Fibroblast of mammary gland (primary cell): ENCODE measurements around the gene CHIC2.

Experiments used
- DNase-seq: peaks from one replicate; pipeline ENCODE4 v3.0.0-alpha.2; 2010; ENCODE audit warnings: low read depth
- H3K4me3 ChIP-seq: 2 replicates; pipeline ENCODE4 v1.5.1; 2011; ENCODE audit warnings: low read depth, mild to moderate bottlenecking, low read length, moderate library complexity; ENCODE audit not compliant: control insufficient read depth
- TF ChIP-seq, protein P1 (sequence below): conservative IDR thresholded peaks from 2 replicates; pipeline ENCODE4 v1.5.1; 2011; ENCODE audit warnings: low read depth, low read length, inconsistent platforms; ENCODE audit not compliant: control insufficient read depth, insufficient read depth

Gene CHIC2

DNA sequence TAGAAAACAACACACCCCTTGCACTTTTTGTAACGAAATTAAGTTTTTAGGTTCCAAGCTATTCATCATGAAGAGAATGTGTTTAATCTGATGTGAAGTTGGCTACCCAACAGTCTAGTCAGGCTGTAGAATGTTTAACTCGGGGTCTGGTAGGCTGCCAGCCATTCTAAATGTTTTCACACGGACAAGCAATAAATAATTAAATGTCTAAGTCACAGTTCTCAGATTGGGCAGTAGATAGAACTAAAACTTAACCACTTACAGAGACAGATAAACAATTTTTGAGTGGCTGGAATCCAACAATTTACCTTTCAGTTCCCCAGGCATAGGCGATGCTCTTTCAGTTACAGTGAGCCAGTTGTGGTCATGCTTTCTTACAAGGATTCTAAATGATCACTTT is 66.5 kb downstream of the CHIC2 start:
- DNase-seq: no peak
- no peak overlapping the region for H3K4me3 ChIP-seq
- TF ChIP-seq, protein P1, sequence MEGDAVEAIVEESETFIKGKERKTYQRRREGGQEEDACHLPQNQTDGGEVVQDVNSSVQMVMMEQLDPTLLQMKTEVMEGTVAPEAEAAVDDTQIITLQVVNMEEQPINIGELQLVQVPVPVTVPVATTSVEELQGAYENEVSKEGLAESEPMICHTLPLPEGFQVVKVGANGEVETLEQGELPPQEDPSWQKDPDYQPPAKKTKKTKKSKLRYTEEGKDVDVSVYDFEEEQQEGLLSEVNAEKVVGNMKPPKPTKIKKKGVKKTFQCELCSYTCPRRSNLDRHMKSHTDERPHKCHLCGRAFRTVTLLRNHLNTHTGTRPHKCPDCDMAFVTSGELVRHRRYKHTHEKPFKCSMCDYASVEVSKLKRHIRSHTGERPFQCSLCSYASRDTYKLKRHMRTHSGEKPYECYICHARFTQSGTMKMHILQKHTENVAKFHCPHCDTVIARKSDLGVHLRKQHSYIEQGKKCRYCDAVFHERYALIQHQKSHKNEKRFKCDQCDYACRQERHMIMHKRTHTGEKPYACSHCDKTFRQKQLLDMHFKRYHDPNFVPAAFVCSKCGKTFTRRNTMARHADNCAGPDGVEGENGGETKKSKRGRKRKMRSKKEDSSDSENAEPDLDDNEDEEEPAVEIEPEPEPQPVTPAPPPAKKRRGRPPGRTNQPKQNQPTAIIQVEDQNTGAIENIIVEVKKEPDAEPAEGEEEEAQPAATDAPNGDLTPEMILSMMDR: no peak

DNA sequence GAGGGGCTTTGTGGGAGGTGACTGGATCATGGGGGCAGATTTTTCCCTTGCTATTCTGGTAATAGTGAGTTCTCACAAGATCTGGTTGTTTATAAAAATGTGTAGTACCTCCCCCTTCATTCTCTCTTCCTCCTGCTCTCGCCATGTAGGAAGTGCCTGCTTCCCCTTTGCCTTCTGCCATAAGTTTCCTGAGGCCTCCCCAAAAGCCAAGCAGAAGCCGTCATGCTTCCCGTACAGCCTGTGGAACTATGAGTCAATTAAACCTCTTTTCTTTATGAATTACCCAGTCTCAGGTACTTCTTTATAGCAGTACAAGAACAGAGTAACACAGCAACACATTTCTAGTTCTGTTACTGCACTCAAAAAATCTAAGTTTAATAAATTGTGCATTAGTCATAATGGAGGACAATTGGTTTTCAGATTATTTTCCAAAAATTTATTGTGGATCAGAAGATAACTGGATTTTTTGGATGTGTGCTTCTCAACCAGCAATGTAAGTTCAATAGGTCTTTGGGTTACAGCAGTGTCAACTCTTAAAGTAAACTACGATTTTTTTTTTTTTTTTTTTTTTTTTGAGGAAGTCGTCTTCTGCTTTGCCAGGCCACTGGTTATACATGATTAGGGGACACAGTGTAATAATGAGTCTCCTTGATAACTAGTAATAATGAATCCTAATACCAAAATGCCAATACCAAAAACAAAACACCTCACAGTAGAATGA is 69.9 kb downstream of the CHIC2 start:
- H3K4me3 ChIP-seq: no peak overlapping the region
- DNase-seq: no peak
- TF ChIP-seq, protein P1: no peak

DNA sequence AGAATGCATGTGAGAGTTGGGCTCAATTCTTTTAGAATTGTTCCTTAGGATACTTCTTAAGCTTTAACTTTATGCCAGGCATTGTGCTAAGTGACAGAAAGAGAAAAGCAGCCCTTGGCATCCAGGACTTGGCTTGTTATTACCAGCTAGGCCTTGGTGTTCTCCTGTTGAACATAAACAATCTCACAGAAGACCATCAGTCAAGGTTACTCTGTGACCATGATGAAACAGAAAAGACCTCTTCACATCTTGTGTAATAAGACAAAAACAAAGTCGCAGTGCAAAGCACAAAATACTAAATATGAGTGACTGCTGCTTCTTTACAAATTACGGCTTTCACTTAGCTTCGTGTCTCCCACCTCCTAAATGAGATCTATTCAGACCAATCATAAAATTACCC is 71.6 kb downstream of the CHIC2 start:
- DNase-seq: no peak
- no peak overlapping the region for H3K4me3 ChIP-seq
- TF ChIP-seq, protein P1: no peak

DNA sequence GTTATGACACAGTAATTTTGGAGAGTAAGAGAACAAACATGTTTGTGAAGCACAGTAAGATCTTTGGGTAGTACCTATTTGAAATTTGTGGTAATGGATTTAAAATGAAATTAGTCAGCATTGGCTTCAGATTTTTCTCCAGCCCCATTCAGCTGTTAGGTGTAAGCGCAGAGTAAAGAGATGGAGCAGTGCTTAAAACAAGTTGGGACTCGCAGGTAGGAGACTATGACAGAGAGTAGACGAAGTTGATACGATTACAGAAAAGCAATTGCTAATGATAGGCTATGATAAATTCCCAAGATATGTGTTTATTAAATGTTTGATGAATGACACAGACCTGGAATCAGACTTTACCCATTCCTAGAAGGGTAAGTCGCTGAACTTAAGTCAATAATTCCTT is 72.6 kb downstream of the CHIC2 start:
- DNase-seq: no peak
- H3K4me3 ChIP-seq: no peak overlapping the region
- TF ChIP-seq, protein P1: no peak

DNA sequence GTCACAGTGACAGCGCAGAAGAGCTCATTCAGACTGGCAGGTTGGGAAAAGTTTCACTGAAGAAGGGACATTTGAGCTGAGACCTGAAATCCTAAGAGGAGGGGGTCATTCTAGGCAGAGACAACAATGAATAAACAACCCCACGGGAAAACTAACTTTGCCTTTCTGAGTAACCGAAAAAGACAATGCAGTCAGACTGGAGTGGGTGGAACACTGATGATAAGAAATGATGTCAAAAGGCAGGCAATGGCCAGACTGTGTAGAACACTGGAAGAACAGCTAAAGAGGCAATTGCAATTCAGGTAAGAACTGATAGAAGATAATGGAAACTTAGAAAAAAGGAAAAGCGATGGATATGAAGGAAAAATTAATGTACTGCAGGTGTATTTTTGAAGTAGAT is 73.8 kb downstream of the CHIC2 start:
- H3K4me3 ChIP-seq: no peak overlapping the region
- TF ChIP-seq, protein P1: no peak
- DNase-seq: peak; percentile 33

DNA sequence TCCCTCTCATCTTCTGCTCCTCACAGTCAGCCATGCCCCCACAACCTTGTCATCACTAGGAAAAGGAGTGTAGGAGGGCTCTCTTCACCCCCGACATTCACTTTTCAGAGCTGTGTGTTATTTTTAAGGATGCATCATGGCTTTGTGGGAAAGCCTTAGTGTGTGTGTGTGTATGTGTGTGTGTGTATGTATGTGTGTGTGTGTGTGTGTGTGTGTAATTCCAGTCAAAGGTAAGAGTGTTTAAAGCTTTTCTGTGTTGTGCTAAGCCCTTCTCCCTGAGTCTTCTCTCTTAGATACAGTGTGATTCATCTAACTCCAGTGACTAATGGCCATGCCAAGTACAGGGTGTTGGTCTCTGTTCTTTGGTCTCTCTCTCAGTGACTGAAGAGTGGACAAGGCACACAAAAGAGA is 76.6 kb downstream of the CHIC2 start:
- peak; percentile 84 for DNase-seq
- H3K4me3 ChIP-seq: no peak overlapping the region
- TF ChIP-seq, protein P1: no peak

DNA sequence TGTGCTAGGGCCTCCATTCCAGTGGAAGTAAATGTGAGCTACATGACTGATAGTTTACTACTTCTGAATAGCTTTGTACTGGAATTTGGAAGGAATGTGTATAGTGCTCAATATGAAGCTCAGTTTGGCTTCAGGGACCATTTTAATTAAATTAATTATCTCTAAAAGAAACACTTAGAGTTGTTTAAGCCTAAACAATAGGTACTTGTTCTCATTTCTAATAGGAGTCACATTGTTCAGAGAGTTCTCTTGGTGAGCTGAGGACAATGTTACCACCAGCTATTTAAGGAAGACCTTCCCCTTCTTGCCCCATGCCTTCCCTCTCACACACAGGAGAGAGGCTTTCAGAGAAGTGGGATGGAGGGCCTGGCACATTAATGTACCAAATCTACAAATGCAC is 78.3 kb downstream of the CHIC2 start:
- no peak for DNase-seq
- H3K4me3 ChIP-seq: no peak overlapping the region
- TF ChIP-seq, protein P1: no peak
